ENCODE results near the gene PFDN1. TPM values are rescaled to one million over a fixed set of nuclear protein-coding genes. Genes with fewer than 3 reads are reported as not detected.
A peak's percentile ranks its signal among the peaks of the same experiment; 100 is the strongest.

PFDN1 gene
- total and polyA plus RNA-seq, 2 experiments from 2014 or later = 84.1 to 98.0 TPM

- no peak overlapping the region for H3K27ac ChIP-seq
- peaks cover 43% of the 10 kb centered on the region for H3K79me2 ChIP-seq
- H2AFZ ChIP-seq = no peak overlapping the region
These were observed 53.4 kb downstream of the PFDN1 start for GRCh38 chr5:140249536-140249935.

GRCh38 chr5:140248414-140248813 lies 54.5 kb downstream of the PFDN1 start:
- no peaks in the 10 kb centered on the region for H3K9me2 ChIP-seq (replicated peaks; ENCODE audit: insufficient read depth)
- H3K79me2 ChIP-seq = peaks cover 45% of the 10 kb centered on the region
- H3K36me3 ChIP-seq (replicated peaks; ENCODE audit: insufficient read depth, low read depth) = no peaks in the 10 kb centered on the region
- H3K27ac ChIP-seq = no peak overlapping the region
- no peak overlapping the region for H3K4me2 ChIP-seq
- no peak for DNase-seq (ENCODE audit: low spot score)
- TF ChIP-seq EZH2phosphoT487 (IDR thresholded peaks at IDR 0.05; ENCODE audit: low read depth, severe bottlenecking, unreplicated experiment) (no peak), CTCF (IDR thresholded peaks at IDR 0.05; ENCODE audit: poor library complexity) (no peak), EZH2 (IDR thresholded peaks at IDR 0.05; ENCODE audit: borderline replicate concordance) (no peak)
- 96% methylated on average over 3 of the region's 3 CpGs for WGBS (ENCODE audit: low lambda C conversion rate, missing lambda C conversion rate)
- no peaks in the 10 kb centered on the region for H3K27me3 ChIP-seq
- H3K9me3 ChIP-seq (ENCODE audit: low read depth) = no peaks in the 10 kb centered on the region
- H3K4me3 ChIP-seq = no peak overlapping the region
- H4K20me1 ChIP-seq (ENCODE audit: insufficient read depth, poor library complexity, severe bottlenecking) = peaks cover 22% of the 10 kb centered on the region
- no peak overlapping the region for H2AFZ ChIP-seq
- peaks cover 4% of the 10 kb centered on the region for H3K4me1 ChIP-seq (ENCODE audit: insufficient read depth)

More at GRCh38 chr5:140249536-140249935, 53.4 kb downstream of the PFDN1 start:
- H4K20me1 ChIP-seq (ENCODE audit: insufficient read depth, poor library complexity, severe bottlenecking) = peaks cover 22% of the 10 kb centered on the region
- no peaks in the 10 kb centered on the region for H3K27me3 ChIP-seq
- DNase-seq (ENCODE audit: low spot score) = no peak
- H3K4me1 ChIP-seq (ENCODE audit: insufficient read depth) = peaks cover 11% of the 10 kb centered on the region
- no peak overlapping the region for H3K4me2 ChIP-seq
- no peak overlapping the region for H3K4me3 ChIP-seq
- WGBS (ENCODE audit: low lambda C conversion rate, missing lambda C conversion rate) = 91% methylated on average over 5 of the region's 5 CpGs
- no peaks in the 10 kb centered on the region for H3K9me2 ChIP-seq (replicated peaks; ENCODE audit: insufficient read depth)
- TF ChIP-seq EZH2phosphoT487 (IDR thresholded peaks at IDR 0.05; ENCODE audit: low read depth, severe bottlenecking, unreplicated experiment) = no peak
- no peak for TF ChIP-seq EZH2 (IDR thresholded peaks at IDR 0.05; ENCODE audit: borderline replicate concordance)
- no peak for TF ChIP-seq CTCF (IDR thresholded peaks at IDR 0.05; ENCODE audit: poor library complexity)
- H3K36me3 ChIP-seq (replicated peaks; ENCODE audit: insufficient read depth, low read depth) = no peaks in the 10 kb centered on the region
- no peaks in the 10 kb centered on the region for H3K9me3 ChIP-seq (ENCODE audit: low read depth)

GRCh38 chr5:140246378-140247122 lies 56.4 kb downstream of the PFDN1 start:
- H3K79me2 ChIP-seq = peaks cover 33% of the 10 kb centered on the region
- no peaks in the 10 kb centered on the region for H3K9me2 ChIP-seq (replicated peaks; ENCODE audit: insufficient read depth)
- TF ChIP-seq CTCF (IDR thresholded peaks at IDR 0.05; ENCODE audit: poor library complexity) (no peak), EZH2phosphoT487 (IDR thresholded peaks at IDR 0.05; ENCODE audit: low read depth, severe bottlenecking, unreplicated experiment) (no peak), EZH2 (IDR thresholded peaks at IDR 0.05; ENCODE audit: borderline replicate concordance) (no peak)
- H4K20me1 ChIP-seq (ENCODE audit: insufficient read depth, poor library complexity, severe bottlenecking) = peaks cover 13% of the 10 kb centered on the region
- no peak overlapping the region for H2AFZ ChIP-seq
- peak overlapping the region; percentile 70 for H3K27ac ChIP-seq
- WGBS (ENCODE audit: low lambda C conversion rate, missing lambda C conversion rate) = 58% methylated on average over 8 of the region's 8 CpGs
- peak; percentile 69 for DNase-seq (ENCODE audit: low spot score)
- H3K36me3 ChIP-seq (replicated peaks; ENCODE audit: insufficient read depth, low read depth) = no peaks in the 10 kb centered on the region
- H3K4me2 ChIP-seq = no peak overlapping the region
- H3K9me3 ChIP-seq (ENCODE audit: low read depth) = no peaks in the 10 kb centered on the region
- no peak overlapping the region for H3K4me3 ChIP-seq
- H3K27me3 ChIP-seq = no peaks in the 10 kb centered on the region
- peaks cover 12% of the 10 kb centered on the region for H3K4me1 ChIP-seq (ENCODE audit: insufficient read depth)

Data from hepatocyte (in vitro differentiated cells).